ENCODE results near the gene FKBP10. TPM values are rescaled to one million over a fixed set of nuclear protein-coding genes. Genes with fewer than 3 reads are reported as not detected.
"Not testable (repeated sequence)": the region's sequence is repeated elsewhere in the genome, so short reads cannot be mapped to it uniquely, and the experiment has no call there.

The FKBP10 gene
- total RNA-seq, 1 donor from 2014 or later = 148 TPM

DNA sequence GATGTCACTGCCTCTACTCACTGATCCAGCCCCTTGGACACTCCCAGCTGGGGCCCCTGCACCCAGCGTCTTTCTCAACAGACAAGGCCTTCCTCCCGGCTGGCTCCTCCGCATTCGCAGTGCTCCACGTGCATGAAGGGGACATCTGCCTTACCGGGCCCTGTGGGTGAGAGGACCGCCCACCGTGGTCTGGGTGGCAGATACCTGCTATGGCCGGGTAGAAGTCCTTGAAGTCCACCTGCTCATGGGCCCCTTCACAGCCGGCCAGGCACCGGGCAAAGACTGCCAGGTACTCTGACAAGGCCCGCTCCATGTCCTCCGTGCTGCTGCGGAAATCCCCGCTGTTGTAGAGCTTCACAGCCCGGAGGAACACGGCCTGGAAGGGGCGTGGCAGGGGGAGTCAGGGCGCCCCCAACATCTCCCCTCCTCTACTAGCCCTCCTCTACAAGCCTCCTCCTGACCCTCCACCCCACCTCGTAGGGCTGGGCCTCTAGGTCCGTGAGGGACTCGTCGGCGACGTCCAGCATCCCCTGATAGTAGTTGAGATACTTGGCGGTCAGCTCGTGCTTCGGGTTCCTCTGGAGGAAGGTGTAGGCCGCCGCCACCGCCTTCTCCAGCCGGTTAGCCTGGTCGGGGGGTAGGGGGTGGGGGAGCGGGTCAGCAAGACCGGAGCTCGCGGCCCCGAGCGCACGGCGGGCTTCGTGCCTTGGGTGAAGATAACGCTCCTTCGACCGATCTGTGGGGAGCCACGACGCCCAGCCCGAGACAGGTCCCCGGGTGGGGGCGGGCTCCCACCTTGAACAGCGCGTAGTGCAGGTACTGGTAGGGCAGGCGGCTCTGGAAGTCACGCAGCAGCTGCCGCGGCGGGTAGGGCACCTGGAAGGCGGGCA is 1.9 kb upstream of the FKBP10 start:
- no peak for DNase-seq (ENCODE audit: low read depth)

DNA sequence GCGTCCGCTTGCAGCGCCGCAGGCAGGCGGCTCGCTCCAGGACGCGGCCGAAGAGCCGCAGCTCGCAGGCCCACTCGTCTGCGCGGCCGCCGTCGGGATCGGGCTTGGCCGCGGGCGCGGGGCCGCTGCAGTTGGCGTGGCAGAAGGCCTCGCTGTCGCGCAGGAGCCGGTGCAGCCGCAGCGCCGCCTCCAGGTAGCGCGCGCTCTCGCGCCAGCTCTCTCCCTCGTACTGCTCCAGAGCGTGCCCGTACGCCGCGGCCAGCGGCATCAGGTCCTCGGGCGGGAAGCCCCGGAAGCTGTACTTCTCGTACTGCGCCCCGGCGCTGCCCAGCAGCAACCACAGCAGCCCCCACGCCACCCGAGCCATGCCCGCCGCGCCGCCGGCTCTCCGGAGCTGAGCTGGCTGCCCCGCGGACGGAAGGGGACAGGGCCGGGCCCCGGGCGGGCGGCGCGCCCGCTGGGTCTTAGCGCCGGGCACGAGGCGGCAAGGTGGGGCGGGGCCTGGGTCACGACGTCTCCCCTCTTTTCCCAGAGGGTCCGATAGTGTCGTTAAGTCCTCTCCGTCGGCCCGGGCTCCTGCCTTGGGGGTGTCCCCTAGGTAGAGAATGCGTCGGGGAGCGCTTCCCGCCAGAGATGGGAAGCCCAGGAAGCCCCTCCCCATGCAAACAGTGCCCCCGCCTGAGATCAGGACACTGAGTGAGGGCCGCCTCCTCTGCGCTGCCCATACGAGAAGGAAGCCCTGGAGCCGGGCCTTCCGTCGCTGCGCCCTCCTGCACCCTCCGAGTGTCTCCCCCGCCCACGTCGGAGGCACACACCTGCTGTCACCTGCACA is 1.0 kb upstream of the FKBP10 start, which contains the start of gene P3H4:
P3H4 (minus strand) TSS at position 401 of the 832 bp plus-strand sequence; CDS start at position 367, 34 bp downstream.
- peak; percentile 45 for DNase-seq (ENCODE audit: low read depth)

DNA sequence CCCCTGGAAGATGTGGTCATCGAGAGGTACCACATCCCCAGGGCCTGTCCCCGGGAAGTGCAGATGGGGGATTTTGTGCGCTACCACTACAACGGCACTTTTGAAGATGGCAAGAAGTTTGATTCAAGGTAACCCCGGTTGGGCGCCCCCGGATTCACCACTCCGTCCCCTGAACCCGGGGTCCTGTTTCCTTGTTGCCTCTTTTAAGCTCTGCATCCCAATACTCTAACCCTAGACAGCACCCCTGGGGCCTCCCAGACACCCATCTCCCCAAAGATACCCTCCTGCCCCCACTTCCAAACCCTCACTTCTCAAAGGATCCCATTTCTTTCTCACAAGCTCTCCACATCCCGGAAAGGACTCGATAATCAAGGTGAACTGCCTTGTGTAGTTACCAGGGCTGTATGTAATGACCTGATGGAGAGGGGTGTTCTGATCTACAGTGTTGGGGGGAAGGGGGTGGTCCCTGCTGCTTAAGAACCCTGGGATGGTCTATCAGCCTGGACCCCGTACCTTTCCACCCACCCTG is 412 bp downstream of the FKBP10 start:
- DNase-seq (ENCODE audit: low read depth) = no peak

DNA sequence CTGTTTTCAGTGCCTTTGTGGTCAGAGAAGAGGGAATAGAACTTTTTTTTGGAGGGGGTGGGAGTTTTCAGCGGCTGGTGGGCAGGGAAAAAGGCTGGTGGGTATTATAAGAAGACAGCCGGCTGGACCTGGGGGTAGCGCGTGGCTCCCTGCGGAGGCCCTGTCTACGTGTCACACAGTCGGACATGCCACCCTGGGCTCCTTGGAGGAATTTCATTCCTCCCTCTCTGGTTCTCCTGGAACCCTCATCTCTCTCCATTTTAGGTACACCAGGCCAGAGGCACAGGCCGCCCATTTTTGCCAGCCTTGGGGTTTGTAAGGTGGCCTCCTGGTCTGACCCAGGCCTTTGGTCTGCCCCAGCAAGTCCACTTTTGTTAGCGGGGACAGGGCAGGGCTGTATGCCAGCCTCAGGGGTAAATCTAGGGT is 908 bp downstream of the FKBP10 start:
- DNase-seq (ENCODE audit: low read depth) = no peak

DNA sequence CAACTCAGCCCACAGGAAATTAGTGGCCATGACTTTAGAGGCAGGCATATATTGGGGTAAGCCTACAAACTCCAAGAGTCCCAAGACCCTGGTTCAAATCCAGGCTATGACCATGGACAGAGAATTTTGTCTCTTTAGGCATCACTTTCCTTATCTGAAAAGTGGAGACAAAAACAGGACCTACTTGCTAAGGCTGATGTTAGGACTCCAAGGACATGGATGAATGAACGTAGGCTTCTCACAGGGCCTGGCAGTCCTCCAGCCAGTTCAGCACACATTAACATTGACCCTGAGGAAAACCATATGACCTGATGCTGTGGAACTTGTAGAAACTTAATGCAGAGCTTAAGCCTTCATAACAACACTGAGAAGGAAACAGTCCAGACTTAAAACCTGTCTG is 1.4 kb downstream of the FKBP10 start:
- peak; percentile 89 for DNase-seq (ENCODE audit: low read depth)

DNA sequence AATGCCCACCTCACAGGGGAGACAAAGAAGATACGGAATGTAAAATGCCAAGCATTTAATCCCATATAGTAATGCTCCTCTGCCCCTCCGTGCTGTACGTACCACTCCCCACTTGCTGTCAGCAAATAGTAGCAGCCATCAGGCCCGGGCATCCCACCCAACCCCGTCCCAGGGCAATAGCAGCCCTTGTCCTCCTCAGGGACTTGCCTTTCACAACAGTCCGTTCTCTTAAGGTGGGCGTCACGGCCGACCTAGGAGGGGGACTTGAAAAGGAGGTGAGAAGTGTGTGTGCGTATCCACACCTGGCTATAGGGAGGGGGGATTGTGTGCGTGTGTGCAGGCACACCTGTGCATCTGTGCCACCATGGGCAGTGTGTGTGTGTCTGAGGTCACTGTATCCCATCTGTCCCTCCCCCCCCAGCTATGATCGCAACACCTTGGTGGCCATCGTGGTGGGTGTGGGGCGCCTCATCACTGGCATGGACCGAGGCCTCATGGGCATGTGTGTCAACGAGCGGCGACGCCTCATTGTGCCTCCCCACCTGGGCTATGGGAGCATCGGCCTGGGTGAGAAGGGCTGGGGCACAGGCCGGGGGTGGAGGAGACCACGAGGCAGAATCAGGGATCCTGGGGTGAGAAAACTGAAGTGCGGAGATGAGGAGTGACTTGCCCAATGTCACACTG is 4.0 kb downstream of the FKBP10 start:
- DNase-seq (ENCODE audit: low read depth) = no peak

DNA sequence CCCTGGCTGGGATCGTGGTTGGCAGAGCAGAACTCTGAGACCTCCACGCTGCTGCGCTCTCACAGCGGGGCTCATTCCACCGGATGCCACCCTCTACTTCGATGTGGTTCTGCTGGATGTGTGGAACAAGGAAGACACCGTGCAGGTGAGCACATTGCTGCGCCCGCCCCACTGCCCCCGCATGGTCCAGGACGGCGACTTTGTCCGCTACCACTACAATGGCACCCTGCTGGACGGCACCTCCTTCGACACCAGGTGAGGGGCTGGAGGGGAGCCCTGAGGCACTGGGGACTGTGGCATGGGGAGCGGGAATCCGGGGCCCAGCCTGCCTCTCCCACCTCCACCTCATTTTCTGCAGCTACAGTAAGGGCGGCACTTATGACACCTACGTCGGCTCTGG is 5.2 kb downstream of the FKBP10 start:
- DNase-seq (ENCODE audit: low read depth) = no peak

DNA sequence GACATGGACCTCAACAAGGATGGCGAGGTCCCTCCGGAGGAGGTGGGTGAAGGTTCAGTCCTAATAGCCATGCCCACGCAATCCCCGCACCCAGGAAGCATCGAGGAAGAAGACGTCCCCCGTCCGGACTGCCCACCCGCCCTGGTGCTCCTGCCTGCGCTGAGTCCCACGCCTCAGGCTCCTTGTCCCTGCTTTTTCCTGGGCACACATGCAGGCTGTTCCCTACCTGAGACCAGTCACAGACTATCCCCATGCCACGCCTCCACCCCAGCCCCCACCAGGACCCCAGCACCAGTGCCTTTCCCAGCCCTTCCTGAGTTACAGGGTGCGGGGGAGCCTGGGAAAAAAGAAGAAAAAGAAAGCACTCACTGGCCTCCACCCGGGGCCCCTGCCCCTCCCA is 9.0 kb downstream of the FKBP10 start:
- no peak for DNase-seq (ENCODE audit: low read depth)

DNA sequence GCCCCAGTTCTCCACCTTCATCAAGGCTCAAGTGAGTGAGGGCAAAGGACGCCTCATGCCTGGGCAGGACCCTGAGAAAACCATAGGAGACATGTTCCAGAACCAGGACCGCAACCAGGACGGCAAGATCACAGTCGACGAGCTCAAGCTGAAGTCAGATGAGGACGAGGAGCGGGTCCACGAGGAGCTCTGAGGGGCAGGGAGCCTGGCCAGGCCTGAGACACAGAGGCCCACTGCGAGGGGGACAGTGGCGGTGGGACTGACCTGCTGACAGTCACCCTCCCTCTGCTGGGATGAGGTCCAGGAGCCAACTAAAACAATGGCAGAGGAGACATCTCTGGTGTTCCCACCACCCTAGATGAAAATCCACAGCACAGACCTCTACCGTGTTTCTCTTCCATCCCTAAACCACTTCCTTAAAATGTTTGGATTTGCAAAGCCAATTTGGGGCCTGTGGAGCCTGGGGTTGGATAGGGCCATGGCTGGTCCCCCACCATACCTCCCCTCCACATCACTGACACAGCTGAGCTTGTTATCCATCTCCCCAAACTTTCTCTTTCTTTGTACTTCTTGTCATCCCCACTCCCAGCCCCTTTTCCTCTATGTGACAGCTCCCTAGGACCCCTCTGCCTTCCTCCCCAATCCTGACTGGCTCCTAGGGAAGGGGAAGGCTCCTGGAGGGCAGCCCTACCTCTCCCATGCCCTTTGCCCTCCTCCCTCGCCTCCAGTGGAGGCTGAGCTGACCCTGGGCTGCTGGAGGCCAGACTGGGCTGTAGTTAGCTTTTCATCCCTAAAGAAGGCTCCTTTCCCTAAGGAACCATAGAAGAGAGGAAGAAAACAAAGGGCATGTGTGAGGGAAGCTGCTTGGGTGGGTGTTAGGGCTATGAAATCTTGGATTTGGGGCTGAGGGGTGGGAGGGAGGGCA is 9.7 kb downstream of the FKBP10 start:
- DNase-seq (ENCODE audit: low read depth) = no peak

DNA sequence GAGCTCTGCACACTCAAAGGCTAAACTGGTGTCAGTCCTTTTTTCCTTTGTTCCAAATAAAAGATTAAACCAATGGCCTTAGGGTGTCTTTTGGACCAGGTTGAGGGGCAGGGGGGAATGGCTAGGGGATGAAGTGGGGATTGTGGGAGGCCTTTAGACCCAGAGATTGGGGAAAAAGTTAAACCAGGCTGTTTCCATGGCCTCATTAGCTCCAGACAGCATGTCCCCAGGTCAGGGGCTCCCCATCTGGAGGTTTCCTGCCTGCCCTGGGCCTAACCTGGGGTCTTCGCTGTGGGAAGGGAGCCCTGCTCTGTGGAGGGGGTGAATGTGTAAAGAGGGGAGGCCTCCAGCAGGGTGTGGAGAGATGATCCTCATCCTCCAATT is 10.3 kb downstream of the FKBP10 start:
- no peak for DNase-seq (ENCODE audit: low read depth)

DNA sequence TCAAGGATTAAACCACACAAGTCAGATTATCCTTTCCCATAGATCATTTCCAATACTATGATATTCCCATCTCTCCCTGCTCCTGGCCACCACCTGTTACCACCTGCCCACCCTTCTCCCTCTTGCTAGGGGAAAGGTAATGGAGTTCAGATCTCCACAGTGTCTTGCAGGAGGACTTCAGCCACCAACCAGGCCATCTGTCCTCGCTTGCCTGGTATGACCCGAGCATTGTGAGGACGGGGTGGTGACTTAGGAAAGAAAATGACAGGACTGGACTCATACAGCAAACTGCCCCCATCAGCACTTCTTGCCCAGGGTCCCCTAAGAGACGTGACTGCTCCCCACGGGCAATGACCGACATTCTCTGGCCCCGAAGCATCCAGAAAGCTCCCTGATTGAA is 10.8 kb downstream of the FKBP10 start:
- no peak for DNase-seq (ENCODE audit: low read depth)

DNA sequence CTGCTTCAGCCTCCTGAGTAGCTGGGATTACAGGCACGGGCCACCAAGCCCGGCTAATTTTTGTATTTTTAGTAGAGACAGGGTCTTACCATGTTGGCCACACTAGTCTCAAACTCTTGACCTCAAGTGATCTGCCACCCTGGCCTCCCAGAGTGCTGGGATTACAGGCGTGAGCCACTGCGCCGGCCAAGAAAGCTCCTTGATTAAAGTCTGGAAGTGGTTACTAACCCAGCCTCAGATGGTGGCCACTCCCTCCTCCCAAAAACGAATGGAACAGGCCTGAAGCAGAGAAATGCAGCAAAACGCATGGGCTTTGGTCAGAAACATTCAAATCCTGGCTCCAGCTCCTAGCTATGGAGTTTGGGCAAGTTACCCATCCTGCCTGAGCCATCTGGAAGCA is 11.3 kb downstream of the FKBP10 start:
- no peak for DNase-seq (ENCODE audit: low read depth)

DNA sequence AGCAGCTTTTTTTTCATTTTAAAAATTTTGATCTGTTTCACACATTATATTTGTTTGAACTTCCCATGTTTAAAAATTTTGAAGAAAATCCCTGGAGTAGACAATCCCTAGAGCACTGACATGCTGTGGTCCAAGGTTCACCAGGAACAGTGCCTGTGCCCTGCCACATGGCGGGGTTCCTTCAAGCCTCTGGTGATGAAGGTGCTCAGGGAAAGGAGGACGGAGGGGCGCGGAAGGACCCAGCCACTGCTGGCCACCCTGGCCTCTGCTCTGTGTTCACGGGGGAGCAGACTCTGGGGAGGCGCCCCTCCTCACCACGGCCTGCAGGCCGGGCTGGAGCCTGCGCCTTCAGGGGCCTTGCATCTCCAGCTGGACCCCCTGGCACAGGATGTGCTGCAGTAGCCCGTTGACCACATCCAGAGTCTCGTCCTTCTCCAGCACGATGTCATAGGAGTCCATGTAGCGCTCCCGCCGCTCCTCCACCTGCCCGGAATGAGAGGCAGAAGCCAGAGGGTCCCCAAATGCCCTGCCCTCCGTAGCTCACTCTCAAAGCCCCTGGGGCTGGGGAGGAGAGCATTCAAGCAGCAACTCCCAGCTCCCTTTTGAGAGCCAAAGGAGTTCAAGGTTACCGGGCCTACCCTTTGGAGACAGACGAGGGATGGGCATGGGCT is 12.5 kb downstream of the FKBP10 start:
- DNase-seq (ENCODE audit: low read depth) = no peak

DNA sequence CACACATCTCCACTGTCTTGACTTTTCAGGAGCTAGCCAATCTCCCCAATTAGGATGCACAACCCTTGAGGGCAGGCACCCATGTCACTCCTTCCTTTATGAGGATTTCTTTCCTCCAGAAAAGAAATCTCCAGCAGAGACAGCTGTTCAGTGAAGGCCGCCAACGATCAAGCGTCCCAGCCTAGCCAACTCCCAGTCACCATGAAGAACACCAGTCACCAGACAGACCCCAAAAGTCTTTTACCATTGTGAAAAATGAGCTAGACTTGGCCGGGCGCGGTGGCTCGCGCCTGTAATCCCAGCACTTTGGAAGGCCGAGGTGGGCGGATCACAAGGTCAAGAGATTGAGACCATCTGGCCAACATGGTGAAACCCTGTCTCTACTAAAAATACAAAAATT is 17.2 kb downstream of the FKBP10 start:
- DNase-seq (ENCODE audit: low read depth) = not testable (repeated sequence)

DNA sequence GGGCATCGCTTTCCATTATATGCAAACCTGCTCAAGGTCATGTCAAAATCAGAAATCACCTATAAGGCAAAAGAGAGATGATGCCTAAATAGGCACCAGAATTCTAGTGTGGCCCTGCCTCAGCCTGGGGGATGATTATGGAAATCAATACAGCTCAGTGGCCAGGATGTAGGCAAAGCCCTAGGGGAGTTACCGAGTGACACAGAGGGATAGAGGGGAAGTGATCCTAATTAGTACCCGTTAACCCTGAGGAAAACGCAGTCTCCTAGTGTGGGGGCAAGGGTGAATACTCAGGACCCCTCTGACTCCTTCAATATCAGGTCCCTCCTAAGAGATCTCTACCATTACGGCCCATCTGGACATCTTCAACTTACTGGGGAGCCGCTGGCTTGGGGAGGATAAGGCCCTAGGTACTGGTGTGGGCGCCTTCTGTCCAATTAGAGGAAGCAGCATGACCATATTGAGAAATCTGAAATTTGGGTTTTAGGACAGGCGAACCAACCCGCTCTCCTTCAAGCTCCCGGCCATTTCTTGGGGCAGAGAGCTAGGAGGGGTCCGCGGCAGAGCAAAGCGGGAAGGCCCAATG is 22.5 kb downstream of the FKBP10 start:
- no peak for DNase-seq (ENCODE audit: low read depth)

DNA sequence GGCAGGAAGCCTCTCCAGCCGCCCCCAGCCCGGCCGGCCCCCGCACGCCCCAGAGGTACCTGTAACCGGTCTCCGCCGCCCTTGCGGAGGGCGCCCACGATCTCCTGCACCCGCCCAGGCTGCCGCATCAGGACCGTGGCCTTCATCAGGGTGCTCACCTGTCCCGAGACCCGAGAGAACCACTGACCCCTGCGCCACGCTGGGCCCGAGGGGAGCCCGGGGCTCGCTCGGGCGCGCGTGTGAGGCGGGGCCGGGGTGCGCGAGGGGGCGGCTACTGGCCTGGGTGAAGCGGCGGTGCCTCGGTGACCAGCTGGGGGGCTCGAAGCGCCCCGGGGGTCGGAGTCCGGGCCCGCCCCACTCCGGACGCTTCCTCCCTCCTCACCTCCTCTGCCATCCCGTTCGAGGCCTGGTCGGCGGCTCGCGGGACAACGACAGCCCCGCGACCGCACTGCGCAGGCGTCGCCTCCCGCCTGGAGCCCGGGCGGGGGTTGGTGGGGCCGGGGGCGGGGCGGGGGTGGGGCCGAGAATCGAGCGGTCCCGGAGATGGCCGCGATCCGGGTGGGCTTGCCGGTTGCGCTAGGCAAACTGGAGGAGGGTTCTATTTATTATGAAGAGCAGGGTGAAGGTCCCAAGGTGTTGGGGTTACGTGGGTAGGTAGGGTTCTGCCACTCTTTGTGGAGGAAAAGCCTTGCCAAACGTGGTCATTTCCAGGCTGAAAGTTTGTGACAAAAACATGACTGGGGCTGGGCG is 23.2 kb downstream of the FKBP10 start, which contains the start of gene NT5C3B:
NT5C3B (minus strand) TSS at position 433 of the 750 bp plus-strand sequence; CDS start at position 394, 39 bp downstream.
- no peak for DNase-seq (ENCODE audit: low read depth)

DNA sequence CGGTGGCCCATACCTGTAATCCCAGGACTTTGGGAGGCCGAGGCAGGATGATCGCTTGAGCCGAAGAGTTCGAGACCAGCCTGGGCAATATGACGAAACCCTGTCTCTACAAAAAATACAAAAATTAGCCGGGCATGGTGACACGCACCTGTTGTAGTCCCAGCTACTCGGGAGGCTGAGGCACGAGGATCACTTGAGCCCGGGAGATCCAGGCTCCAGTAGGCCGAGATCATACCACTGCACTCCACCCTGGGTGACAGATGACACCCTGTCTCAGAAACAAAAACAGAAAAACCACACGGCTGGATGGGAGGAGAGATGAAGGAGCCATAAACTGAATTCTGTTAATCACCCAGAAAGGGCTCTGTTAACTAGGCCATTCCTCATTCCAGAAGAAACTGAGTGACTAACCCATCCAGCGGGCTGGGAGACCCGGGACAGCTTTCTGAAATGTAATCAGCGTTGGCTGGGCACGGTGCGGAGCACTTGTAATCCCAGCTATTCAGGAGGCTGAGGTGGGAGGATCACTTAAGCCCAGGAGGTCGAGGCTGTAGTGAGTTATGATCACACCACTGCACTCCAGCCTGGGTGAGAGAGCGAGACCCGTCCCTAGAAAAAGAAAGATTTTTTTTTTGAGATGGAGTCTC is 23.9 kb downstream of the FKBP10 start:
- DNase-seq (ENCODE audit: low read depth) = no peak

DNA sequence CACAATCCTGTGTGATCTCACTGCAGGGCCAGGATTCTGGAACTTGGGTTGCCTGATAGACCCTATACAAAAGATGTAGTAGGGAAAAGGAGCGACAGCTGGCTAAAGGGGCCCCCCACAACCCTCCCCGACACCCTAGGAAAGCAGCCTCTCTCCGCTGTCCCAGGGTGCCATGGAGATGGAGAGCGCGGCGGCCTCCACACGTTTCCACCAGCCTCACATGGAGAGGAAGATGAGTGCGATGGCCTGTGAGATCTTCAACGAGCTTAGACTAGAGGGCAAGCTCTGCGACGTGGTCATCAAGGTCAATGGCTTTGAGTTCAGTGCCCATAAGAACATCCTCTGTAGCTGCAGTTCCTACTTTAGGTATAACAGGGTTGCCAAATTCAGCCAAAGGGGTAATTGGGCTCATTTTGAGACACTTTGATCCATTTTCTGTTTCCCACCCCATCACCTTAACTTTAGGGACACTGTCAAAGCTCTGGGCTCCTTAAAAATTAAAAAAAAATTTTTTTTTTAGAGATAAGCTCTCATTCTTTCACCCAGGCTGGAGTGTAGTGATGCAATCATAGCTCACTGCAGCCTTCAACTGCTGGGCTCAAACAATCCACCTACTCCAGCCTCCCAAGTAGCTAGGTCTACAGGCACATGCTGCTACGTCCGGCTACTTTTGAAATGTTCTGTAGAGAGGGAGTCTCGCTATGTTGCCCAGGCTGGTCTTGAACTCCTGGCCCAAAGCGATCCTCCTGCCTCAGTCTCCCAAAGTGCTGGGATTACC is 25.1 kb downstream of the FKBP10 start, which contains the start of gene KLHL10:
KLHL10 (plus strand) TSS at position 65 of the 778 bp plus-strand sequence; CDS start at position 173, 108 bp downstream.
- DNase-seq (ENCODE audit: low read depth) = no peak
